Inferior parietal cortex (tissue), 1 donor: ENCODE results near the gene SLC10A3.

Experiments
- DNase-seq: peaks from one replicate; pipeline ENCODE4 v3.0.0-alpha.2; 2016; ENCODE audit errors: extremely low spot score

The SLC10A3 gene

GRCh38 chrX:154484255-154485149 lies 5.9 kb downstream of the SLC10A3 start:
- DNase-seq = no peak

GRCh38 chrX:154483325-154483724 lies 7.1 kb downstream of the SLC10A3 start:
- DNase-seq = no peak

DNA sequence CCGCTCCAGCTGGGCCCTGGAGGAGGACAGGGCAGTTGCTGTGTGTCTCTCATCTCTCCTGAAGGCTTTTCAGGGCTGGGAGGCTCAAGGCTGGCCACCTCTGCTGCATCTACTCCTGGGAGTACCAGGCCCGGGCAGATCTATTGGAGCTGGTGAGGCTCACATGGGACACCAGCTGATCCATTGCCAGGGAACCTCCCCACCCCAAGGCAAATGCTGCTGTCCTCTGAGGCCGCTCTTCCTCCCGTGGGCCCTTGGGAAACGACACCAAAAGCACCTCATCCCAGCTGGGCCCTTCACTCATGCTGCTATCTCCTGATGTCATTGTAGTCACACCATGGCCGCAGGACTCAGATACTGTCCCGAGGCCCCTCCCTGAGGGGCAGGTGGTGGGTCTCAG lies 7.6 kb downstream of the SLC10A3 start:
- no peak for DNase-seq

GRCh38 chrX:154481911-154482601 lies 8.4 kb downstream of the SLC10A3 start:
- no peak for DNase-seq

- DNase-seq = no peak
Measured at GRCh38 chrX:154481195-154481594, 9.2 kb downstream of the SLC10A3 start.

GRCh38 chrX:154478728-154479622 lies 11.5 kb downstream of the SLC10A3 start, which contains the start of gene LAGE3:
Gene LAGE3, minus strand, starts transcription at chrX:154479281. Its CDS starts 366 bp downstream, at chrX:154478915.
- peak; percentile 85 for DNase-seq

DNA sequence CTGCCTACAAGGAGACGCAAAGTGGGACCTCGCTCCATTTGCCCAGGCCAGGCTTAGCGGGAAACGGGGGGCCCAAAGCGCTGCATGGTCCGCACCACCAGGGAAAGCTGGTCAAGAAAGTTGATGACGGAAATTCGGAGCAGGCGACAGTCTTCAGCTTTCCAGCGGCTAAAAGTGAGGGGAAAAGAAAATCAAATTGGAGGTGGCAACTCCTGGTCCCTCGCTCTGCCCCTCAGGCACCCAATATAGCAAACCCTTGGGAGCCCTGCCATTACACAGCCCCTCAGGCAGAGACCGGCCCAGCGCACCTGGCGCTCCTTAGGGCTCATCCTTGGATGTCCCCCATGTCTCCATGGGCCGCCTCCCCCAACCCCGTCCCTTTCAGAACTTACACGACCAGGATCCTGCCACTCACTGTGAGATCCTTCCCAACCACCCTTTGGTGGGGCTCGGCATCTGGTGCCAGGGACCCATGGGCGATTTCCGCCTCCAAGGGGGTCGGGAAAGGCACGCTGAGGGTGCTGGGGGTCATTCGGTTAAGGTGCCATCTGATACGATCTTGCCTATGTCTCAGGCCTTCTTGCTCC lies 12.4 kb downstream of the SLC10A3 start:
- DNase-seq = no peak

- DNase-seq = no peak
Measured at GRCh38 chrX:154476821-154477220, 13.6 kb downstream of the SLC10A3 start.

- no peak for DNase-seq
Measured at GRCh38 chrX:154473683-154474082, 16.7 kb downstream of the SLC10A3 start.

- no peak for DNase-seq
Measured at GRCh38 chrX:154472685-154473632, 17.5 kb downstream of the SLC10A3 start.

DNA sequence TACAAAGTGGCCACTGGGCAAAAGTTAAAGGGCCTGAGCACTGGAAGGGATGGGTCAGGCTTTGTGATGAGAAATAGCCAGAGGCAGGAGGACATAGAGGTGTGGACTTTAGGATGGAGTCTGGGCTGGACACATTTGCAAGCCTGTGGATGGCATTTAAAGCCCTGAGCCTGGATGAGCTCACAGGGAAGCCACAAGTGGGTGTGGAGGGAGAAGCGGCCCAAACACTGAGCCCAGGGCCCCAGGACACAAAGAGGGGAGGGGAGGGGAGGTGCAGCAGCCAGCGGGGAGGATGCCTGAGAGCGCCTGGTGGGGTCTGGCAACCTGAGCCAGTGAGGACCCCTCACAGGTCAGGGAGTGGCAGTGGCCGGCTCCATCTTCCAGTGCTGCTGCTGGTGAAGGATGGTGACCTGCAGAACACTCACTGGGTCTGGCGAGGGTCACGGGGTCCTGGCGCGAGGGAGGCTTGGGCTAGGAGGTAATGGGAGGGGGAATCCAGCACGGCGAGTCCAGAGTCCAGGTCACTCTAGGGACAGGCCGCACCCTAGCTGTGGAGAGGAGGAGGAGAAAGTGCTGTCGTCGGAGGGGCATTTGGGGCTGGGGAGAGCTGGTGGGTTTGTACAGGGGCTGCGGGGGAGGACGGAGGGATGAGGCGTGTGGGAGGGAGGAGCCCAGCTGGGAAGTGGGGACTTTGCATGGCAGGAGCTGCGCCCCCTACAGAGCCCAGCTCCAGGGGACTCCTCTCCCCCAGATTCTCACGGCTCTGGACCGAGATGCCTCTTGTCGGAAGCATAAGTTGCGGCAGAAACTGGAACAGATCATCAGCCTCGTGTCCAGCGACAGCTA lies 18.4 kb downstream of the SLC10A3 start:
- no peak for DNase-seq

DNA sequence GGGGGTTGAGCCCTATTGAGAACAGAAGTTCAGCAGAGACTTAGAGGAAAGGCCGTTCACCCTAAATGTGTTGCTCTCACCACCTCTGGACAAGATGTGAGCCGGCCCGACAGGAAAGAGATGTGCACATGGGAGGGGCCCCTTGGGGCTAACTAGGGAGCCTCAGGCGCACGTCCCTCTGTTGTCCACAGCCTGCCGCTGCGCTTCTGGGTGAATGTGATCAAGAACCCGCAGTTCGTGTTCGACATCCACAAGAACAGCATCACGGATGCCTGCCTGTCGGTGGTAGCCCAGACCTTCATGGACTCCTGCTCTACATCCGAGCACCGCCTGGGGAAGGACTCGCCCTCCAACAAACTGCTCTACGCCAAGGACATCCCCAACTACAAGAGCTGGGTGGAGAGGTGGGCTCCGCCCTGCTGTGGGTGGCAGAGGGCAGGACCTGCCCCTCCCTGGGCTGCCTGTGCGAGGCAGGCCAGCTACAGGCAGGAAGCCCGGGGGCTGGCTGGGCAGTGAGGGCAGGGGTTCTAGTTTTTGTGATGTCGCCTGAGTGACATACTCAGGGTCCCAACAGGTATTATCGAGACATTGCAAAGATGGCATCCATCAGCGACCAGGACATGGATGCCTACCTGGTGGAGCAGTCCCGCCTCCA lies 19.4 kb downstream of the SLC10A3 start:
- no peak for DNase-seq

GRCh38 chrX:154470434-154470833 lies 20.0 kb downstream of the SLC10A3 start:
- no peak for DNase-seq

DNA sequence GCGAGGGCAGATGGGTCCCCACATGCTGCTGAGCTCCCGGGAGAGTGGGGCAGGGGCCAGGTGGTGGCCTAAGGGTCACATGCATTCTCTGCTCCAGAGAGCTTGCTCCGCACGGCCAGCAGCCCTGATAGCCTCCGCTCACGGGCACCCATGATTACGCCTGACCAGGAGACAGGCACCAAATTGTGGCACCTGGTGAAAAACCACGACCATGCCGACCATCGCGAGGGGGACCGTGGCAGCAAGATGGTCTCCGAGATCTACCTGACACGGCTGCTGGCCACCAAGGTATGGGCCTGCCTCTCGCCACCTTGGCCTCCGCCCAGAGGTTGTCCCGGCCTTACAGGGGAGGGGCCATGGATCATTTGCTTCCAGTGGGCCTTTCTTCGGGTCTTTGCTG lies 20.5 kb downstream of the SLC10A3 start:
- DNase-seq = no peak

DNA sequence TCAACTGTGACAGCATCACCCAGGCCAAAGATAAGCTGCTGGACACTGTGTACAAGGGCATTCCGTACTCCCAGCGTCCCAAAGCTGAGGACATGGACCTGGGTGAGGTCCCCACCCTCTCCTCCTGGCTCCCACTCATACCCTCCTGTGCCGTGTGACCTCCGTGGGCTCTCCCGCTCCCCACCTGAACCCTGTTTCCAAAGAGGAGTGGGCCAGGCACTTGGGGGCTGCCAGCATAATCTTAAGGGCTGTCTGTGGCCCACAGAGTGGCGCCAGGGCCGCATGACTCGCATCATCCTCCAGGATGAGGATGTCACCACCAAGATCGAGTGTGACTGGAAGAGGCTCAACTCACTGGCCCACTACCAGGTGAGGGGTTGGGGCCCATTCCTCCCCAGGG lies 21.3 kb downstream of the SLC10A3 start:
- DNase-seq = no peak

DNA sequence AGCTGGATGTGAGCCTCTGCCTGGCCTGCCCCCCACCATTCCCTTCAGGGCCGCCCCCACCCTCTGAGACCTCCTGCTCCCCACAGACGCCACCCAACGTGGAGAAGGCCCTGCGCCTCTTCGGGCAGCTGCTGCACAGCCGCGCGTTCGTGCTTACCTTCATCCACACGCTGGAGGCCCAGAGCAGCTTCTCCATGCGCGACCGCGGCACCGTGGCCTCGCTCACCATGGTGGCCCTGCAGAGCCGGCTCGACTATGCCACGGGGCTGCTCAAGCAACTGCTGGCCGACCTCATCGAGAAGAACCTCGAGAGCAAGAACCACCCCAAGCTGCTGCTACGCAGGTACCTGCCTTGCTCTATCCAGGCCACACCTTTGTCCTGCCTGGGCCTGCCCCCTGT lies 22.2 kb downstream of the SLC10A3 start:
- DNase-seq = no peak

- no peak for DNase-seq
Measured at GRCh38 chrX:154467556-154467955, 22.9 kb downstream of the SLC10A3 start.

GRCh38 chrX:154466907-154467306 lies 23.5 kb downstream of the SLC10A3 start:
- DNase-seq = no peak

- no peak for DNase-seq
Measured at GRCh38 chrX:154466036-154466435, 24.4 kb downstream of the SLC10A3 start.
